ENCODE data around the gene PSPN.

- TF ChIP-seq CTCF (IDR thresholded peaks at IDR 0.05) (no peak), POLR2A (IDR thresholded peaks at IDR 0.05; ENCODE audit: low read depth) (no peak), POLR2AphosphoS5 (IDR thresholded peaks at IDR 0.05) (no peak), EP300 (IDR thresholded peaks at IDR 0.05) (no peak)
Observed at GRCh38 chr19:6418562-6418932, 42.8 kb upstream of the PSPN start.

Measured in esophagus muscularis mucosa (tissue), 4 donors.